SK-N-MC (cell line): ENCODE measurements around the gene MORC3.

Experiments
- DNase-seq: peaks from one replicate; pipeline ENCODE4 v3.0.0-alpha.2; 2011; ENCODE audit warnings: low read depth, low spot score
- H3K27ac ChIP-seq: fragments of 200-600 bp; sonication (generic); 2 replicates; pipeline ENCODE4 v1.5.1; 2016; ENCODE audit warnings: mixed run types
- H3K36me3 ChIP-seq: fragments of 200-600 bp; sonication (generic); 2 replicates; pipeline ENCODE4 v1.6.1; 2017; ENCODE audit warnings: antibody characterized with exemption, low read length, mixed read lengths; ENCODE audit not compliant: insufficient read depth
- H3K4me3 ChIP-seq: fragments of 200-600 bp; sonication (generic); 2 replicates; pipeline ENCODE4 v1.5.1; 2016
- H3K9ac ChIP-seq: fragments of 200-600 bp; sonication (generic); 2 replicates; pipeline ENCODE4 v1.8.0; 2017; ENCODE audit warnings: mixed run types, mixed read lengths; ENCODE audit not compliant: insufficient read length
- H3K9me3 ChIP-seq: fragments of 200-600 bp; sonication (generic); 2 replicates; pipeline ENCODE4 v1.6.1; 2017; ENCODE audit warnings: low read depth, mild to moderate bottlenecking, antibody characterized with exemption, low read length, moderate library complexity, mixed read lengths
- EZH2 ChIP-seq: fragments of 200-600 bp; sonication (generic); IDR thresholded peaks from one replicate; pipeline ENCODE4 v1.6.1; 2017; ENCODE audit warnings: antibody characterized with exemption
- FOXP2 ChIP-seq: optimal IDR thresholded peaks from 2 replicates; pipeline ENCODE3; 2011; ENCODE audit warnings: mild to moderate bottlenecking, moderate library complexity; ENCODE audit not compliant: insufficient read depth; ENCODE audit errors: extremely low read length, control extremely low read depth
- POLR2AphosphoS5 ChIP-seq: IDR thresholded peaks from 2 replicates; pipeline ENCODE4 v1.6.1; 2012; ENCODE audit warnings: mild to moderate bottlenecking, low read depth, low read length, borderline replicate concordance

MORC3 gene

GRCh38 chr21:36347278-36347961 lies 27.4 kb downstream of the MORC3 start:
- Histone ChIP-seq H3K36me3 (peaks cover 62% of the 10 kb centered on the region), H3K9ac (no peak overlapping the region), H3K9me3 (no peaks in the 10 kb centered on the region), H3K27ac (no peak overlapping the region), H3K4me3 (no peak overlapping the region)
- TF ChIP-seq EZH2: no peak
- TF ChIP-seq FOXP2: no peak
- no peak for TF ChIP-seq POLR2AphosphoS5
- no peak for DNase-seq

- DNase-seq: no peak
- no peak overlapping the region for H3K4me3 ChIP-seq
- H3K9me3 ChIP-seq: no peaks in the 10 kb centered on the region
- TF ChIP-seq POLR2AphosphoS5: no peak
- TF ChIP-seq EZH2: no peak
- no peak for TF ChIP-seq FOXP2
- H3K27ac ChIP-seq: no peak overlapping the region
- no peak overlapping the region for H3K9ac ChIP-seq
- H3K36me3 ChIP-seq: peaks cover 64% of the 10 kb centered on the region
Measured at GRCh38 chr21:36347962-36348328, 27.9 kb downstream of the MORC3 start.

- H3K27ac ChIP-seq: no peak overlapping the region
- no peak overlapping the region for H3K4me3 ChIP-seq
- H3K9ac ChIP-seq: no peak overlapping the region
- no peak for TF ChIP-seq POLR2AphosphoS5
- no peak for TF ChIP-seq FOXP2
- no peak for TF ChIP-seq EZH2
- peaks cover 61% of the 10 kb centered on the region for H3K36me3 ChIP-seq
- no peak for DNase-seq
- H3K9me3 ChIP-seq: no peaks in the 10 kb centered on the region
Measured at GRCh38 chr21:36349315-36349714, 29.3 kb downstream of the MORC3 start.

GRCh38 chr21:36350282-36350910 lies 30.4 kb downstream of the MORC3 start:
- DNase-seq: no peak
- no peak overlapping the region for H3K27ac ChIP-seq
- no peak overlapping the region for H3K9ac ChIP-seq
- no peaks in the 10 kb centered on the region for H3K9me3 ChIP-seq
- TF ChIP-seq FOXP2: no peak
- no peak for TF ChIP-seq EZH2
- no peak for TF ChIP-seq POLR2AphosphoS5
- H3K4me3 ChIP-seq: no peak overlapping the region
- H3K36me3 ChIP-seq: peaks cover 56% of the 10 kb centered on the region

GRCh38 chr21:36354918-36355680 lies 35.1 kb downstream of the MORC3 start:
- Histone ChIP-seq H3K27ac (no peak overlapping the region), H3K9ac (no peak overlapping the region), H3K36me3 (peaks cover 42% of the 10 kb centered on the region), H3K9me3 (no peaks in the 10 kb centered on the region), H3K4me3 (no peak overlapping the region)
- DNase-seq: no peak
- TF ChIP-seq FOXP2 (no peak), POLR2AphosphoS5 (no peak), EZH2 (no peak)

- no peaks in the 10 kb centered on the region for H3K9me3 ChIP-seq
- H3K9ac ChIP-seq: no peak overlapping the region
- H3K27ac ChIP-seq: no peak overlapping the region
- no peak overlapping the region for H3K4me3 ChIP-seq
- no peak for DNase-seq
- TF ChIP-seq FOXP2: no peak
- no peak for TF ChIP-seq EZH2
- TF ChIP-seq POLR2AphosphoS5: no peak
- H3K36me3 ChIP-seq: peaks cover 40% of the 10 kb centered on the region
Measured at GRCh38 chr21:36355868-36356267, 35.9 kb downstream of the MORC3 start.

GRCh38 chr21:36359185-36359584 lies 39.2 kb downstream of the MORC3 start:
- Histone ChIP-seq H3K4me3 (no peak overlapping the region), H3K27ac (no peak overlapping the region), H3K9me3 (no peaks in the 10 kb centered on the region), H3K36me3 (peaks cover 43% of the 10 kb centered on the region), H3K9ac (no peak overlapping the region)
- DNase-seq: no peak
- no peak for TF ChIP-seq FOXP2
- no peak for TF ChIP-seq EZH2
- TF ChIP-seq POLR2AphosphoS5: no peak

- Histone ChIP-seq H3K27ac (no peak overlapping the region), H3K4me3 (no peak overlapping the region), H3K36me3 (peaks cover 82% of the 10 kb centered on the region), H3K9ac (no peak overlapping the region), H3K9me3 (no peaks in the 10 kb centered on the region)
- DNase-seq: no peak
- no peak for TF ChIP-seq POLR2AphosphoS5
- TF ChIP-seq FOXP2: no peak
- no peak for TF ChIP-seq EZH2
Measured at GRCh38 chr21:36369064-36369685, 49.2 kb downstream of the MORC3 start.
